Measurements from ENCODE around the gene CARD9.

CARD9 gene

DNA sequence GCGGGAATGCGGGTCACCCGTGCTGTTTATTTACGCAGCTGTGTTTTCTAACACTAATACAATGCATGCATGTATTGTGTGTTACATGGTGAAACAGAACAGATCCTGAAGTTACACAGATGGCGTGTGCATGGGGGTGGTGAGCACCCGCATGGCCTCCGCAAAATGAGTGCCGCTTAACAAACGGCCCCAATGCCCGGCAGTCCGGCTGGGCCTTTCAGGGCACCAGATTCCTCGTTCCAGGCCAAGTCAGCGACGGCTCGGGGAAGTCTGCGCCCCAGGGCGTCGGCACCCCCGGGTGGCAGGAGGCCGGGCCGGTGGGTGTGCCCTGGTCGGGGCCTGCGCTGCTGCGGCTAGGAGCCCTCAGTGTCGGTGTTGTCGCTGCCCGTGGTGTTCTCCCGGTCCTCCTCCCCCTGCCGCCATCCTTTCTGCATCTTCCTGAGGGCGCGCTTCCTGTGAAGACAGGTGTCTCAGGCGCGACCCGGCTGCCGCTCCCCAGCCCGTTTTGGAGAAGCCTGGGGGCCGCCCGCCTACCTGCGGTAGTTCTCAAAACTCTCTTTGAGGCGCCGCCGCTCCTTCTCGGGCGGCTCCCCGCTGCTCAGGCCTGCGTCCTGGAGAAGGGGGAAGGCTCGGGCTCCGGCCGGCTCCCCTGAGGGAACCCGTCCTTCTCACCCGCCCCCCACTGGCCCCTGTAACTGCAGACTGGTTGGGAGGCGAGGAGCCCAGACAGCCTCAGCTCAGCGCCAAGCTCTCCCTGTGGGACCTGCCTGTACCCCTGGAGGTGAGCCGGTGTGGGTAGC lies 9.3 kb downstream of the CARD9 start:
- peaks cover 18% of the 10 kb centered on the region for H3K4me1 ChIP-seq (ENCODE audit: control insufficient read depth, low read length)
- H3K4me3 ChIP-seq (ENCODE audit: low read length), result peak overlapping the region; percentile 82
- no peak overlapping the region for H3K27ac ChIP-seq (ENCODE audit: low read depth, low read length)
- peak overlapping the region; percentile 31; the same call in 1 of the 2 replicates for H3K4me2 ChIP-seq (ENCODE audit: low read length)
- H3K79me2 ChIP-seq (ENCODE audit: control insufficient read depth, low read length), result peaks cover 5% of the 10 kb centered on the region; the same call in 1 of the 2 replicates
- H3K9me2 ChIP-seq (replicated peaks; ENCODE audit: control insufficient read depth, low read length), result no peaks in the 10 kb centered on the region
- no peaks in the 10 kb centered on the region for H3K36me3 ChIP-seq (ENCODE audit: control insufficient read depth, low read length)
- no peaks in the 10 kb centered on the region for H4K20me1 ChIP-seq (ENCODE audit: control insufficient read depth, insufficient read depth, low read depth, low read length)
- TF ChIP-seq, protein P1, sequence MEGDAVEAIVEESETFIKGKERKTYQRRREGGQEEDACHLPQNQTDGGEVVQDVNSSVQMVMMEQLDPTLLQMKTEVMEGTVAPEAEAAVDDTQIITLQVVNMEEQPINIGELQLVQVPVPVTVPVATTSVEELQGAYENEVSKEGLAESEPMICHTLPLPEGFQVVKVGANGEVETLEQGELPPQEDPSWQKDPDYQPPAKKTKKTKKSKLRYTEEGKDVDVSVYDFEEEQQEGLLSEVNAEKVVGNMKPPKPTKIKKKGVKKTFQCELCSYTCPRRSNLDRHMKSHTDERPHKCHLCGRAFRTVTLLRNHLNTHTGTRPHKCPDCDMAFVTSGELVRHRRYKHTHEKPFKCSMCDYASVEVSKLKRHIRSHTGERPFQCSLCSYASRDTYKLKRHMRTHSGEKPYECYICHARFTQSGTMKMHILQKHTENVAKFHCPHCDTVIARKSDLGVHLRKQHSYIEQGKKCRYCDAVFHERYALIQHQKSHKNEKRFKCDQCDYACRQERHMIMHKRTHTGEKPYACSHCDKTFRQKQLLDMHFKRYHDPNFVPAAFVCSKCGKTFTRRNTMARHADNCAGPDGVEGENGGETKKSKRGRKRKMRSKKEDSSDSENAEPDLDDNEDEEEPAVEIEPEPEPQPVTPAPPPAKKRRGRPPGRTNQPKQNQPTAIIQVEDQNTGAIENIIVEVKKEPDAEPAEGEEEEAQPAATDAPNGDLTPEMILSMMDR (IDR thresholded peaks at IDR 0.05; ENCODE audit: low read depth, low read length, poor library complexity, severe bottlenecking), result peak; percentile 33
- no peak for TF ChIP-seq EZH2phosphoT487 (IDR thresholded peaks at IDR 0.05; ENCODE audit: borderline replicate concordance, low read length)
- no peaks in the 10 kb centered on the region for H3F3A ChIP-seq (ENCODE audit: control insufficient read depth, insufficient read depth)
- H3K9me3 ChIP-seq (ENCODE audit: control insufficient read depth, insufficient read depth, low read length), result no peaks in the 10 kb centered on the region
- no peaks in the 10 kb centered on the region for H3K27me3 ChIP-seq (ENCODE audit: control insufficient read depth, low read length)

DNA sequence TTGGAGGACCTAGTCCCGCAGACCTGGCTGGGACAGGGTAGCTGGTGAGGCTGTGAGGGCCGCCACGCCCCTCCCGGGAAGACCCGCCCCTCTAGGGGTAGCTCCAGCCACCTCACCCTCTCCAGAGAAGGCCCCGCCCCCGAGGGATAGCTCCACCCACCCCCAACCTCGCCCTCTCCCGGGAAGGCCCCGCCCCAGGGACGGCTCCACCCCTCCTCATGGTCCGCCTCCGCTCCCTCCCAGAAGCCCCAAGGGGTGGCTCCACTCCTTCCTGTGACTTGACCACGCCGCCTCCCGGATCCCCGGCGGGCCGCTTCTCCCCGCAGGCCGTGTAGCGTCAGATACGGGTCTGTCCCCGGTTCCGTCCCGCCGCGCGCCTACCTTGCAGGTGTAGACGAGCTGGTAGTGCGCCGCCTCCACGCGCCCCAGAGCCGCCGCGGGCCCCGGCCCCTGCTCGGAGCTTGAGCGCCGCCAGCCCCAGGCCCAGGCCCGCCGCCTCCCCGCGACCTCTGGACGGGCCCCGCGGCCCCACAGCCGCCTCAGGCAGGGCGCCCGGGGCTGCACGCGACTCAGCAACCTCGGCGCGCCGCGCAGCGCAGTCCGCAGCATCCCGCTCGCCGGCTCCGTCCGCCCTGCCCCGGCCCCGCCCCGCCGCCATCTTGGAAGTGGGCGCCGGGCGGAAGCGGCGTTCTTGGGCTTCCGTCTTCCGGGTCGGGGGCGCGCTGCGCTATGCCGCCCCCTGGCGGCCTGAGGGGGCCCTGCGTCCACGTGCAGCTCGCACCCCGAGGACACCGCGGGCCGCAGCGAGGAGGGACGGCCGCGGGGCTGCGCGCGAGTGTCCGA lies 10.1 kb downstream of the CARD9 start, which contains the start of gene DNLZ:
DNLZ (minus strand) TSS at position 639 of the 843 bp plus-strand sequence; CDS start at position 609, 30 bp downstream.
- no peaks in the 10 kb centered on the region for H3K36me3 ChIP-seq (ENCODE audit: control insufficient read depth, low read length)
- peak within 1 kb of the TSS; percentile 73 for H3K4me2 ChIP-seq (ENCODE audit: low read length)
- peak within 1 kb of the TSS; percentile 82 for H3K4me3 ChIP-seq (ENCODE audit: low read length)
- H3K9me3 ChIP-seq (ENCODE audit: control insufficient read depth, insufficient read depth, low read length), result no peaks in the 10 kb centered on the region
- H3K27ac ChIP-seq (ENCODE audit: low read depth, low read length), result peak within 1 kb of the TSS; percentile 63
- no peaks in the 10 kb centered on the region for H3K9me2 ChIP-seq (replicated peaks; ENCODE audit: control insufficient read depth, low read length)
- TF ChIP-seq, protein P1 (IDR thresholded peaks at IDR 0.05; ENCODE audit: low read depth, low read length, poor library complexity, severe bottlenecking), result peak; percentile 92
- TF ChIP-seq EZH2phosphoT487 (IDR thresholded peaks at IDR 0.05; ENCODE audit: borderline replicate concordance, low read length), result no peak
- no peaks in the 10 kb centered on the region for H3F3A ChIP-seq (ENCODE audit: control insufficient read depth, insufficient read depth)
- peaks cover 18% of the 10 kb centered on the region for H3K4me1 ChIP-seq (ENCODE audit: control insufficient read depth, low read length)
- peaks cover 5% of the 10 kb centered on the region; the same call in 1 of the 2 replicates for H3K79me2 ChIP-seq (ENCODE audit: control insufficient read depth, low read length)
- H3K27me3 ChIP-seq (ENCODE audit: control insufficient read depth, low read length), result no peaks in the 10 kb centered on the region
- no peaks in the 10 kb centered on the region for H4K20me1 ChIP-seq (ENCODE audit: control insufficient read depth, insufficient read depth, low read depth, low read length)

DNA sequence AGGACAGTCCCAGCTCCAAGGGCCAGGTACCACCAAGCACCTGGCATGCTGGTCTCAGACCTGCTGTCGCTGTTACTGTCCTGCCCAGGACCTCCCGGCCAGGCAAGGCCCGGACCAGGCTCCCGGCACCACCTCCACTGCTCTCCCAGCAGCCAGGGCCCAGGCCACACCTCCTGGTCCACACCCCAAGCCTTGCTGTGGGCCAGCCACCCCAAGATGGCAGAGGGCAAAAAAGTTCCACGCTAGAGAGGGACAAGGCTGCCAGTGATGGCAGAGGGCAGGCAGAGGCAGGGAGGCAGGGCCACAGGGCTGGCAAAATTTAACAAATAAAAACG lies 11.1 kb downstream of the CARD9 start:
- H3K4me1 ChIP-seq (ENCODE audit: control insufficient read depth, low read length), result peaks cover 18% of the 10 kb centered on the region
- no peaks in the 10 kb centered on the region for H3K9me3 ChIP-seq (ENCODE audit: control insufficient read depth, insufficient read depth, low read length)
- H3K79me2 ChIP-seq (ENCODE audit: control insufficient read depth, low read length), result peaks cover 5% of the 10 kb centered on the region; the same call in 1 of the 2 replicates

More for the DNA sequence above, 11.1 kb downstream of the CARD9 start:
- Histone ChIP-seq H3K27ac (ENCODE audit: low read depth, low read length) (no peak overlapping the region), H4K20me1 (ENCODE audit: control insufficient read depth, insufficient read depth, low read depth, low read length) (no peaks in the 10 kb centered on the region), H3K4me2 (ENCODE audit: low read length) (peak overlapping the region; percentile 73), H3K9me2 (replicated peaks; ENCODE audit: control insufficient read depth, low read length) (no peaks in the 10 kb centered on the region), H3K27me3 (ENCODE audit: control insufficient read depth, low read length) (no peaks in the 10 kb centered on the region), H3F3A (ENCODE audit: control insufficient read depth, insufficient read depth) (no peaks in the 10 kb centered on the region), H3K4me3 (ENCODE audit: low read length) (peak overlapping the region; percentile 82), H3K36me3 (ENCODE audit: control insufficient read depth, low read length) (no peaks in the 10 kb centered on the region)
- TF ChIP-seq EZH2phosphoT487 (IDR thresholded peaks at IDR 0.05; ENCODE audit: borderline replicate concordance, low read length), result no peak
- TF ChIP-seq, protein P1 (IDR thresholded peaks at IDR 0.05; ENCODE audit: low read depth, low read length, poor library complexity, severe bottlenecking), result no peak

Data from DOHH2 (cell line).